Measurements from ENCODE around the gene IGSF8.
"Not testable (repeated sequence)": the region's sequence is repeated elsewhere in the genome, so short reads cannot be mapped to it uniquely, and the experiment has no call there.

Gene IGSF8

GRCh38 chr1:160053548-160054365 lies 44.7 kb downstream of the IGSF8 start:
- Mint-ChIP-seq H3K9me3 (no peaks in the 10 kb centered on the region), H3K4me3 (no peak overlapping the region), H3K27me3 (ENCODE audit: low read depth) (peaks cover 39% of the 10 kb centered on the region), H3K27ac (no peak overlapping the region), H3K36me3 (ENCODE audit: low read depth) (no peaks in the 10 kb centered on the region), H3K4me1 (peaks cover 8% of the 10 kb centered on the region)
- TF ChIP-seq, protein P1, sequence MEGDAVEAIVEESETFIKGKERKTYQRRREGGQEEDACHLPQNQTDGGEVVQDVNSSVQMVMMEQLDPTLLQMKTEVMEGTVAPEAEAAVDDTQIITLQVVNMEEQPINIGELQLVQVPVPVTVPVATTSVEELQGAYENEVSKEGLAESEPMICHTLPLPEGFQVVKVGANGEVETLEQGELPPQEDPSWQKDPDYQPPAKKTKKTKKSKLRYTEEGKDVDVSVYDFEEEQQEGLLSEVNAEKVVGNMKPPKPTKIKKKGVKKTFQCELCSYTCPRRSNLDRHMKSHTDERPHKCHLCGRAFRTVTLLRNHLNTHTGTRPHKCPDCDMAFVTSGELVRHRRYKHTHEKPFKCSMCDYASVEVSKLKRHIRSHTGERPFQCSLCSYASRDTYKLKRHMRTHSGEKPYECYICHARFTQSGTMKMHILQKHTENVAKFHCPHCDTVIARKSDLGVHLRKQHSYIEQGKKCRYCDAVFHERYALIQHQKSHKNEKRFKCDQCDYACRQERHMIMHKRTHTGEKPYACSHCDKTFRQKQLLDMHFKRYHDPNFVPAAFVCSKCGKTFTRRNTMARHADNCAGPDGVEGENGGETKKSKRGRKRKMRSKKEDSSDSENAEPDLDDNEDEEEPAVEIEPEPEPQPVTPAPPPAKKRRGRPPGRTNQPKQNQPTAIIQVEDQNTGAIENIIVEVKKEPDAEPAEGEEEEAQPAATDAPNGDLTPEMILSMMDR (IDR thresholded peaks at IDR 0.05; ENCODE audit: unreplicated experiment in 3 of 3): no peak

- TF ChIP-seq, protein P1 (IDR thresholded peaks at IDR 0.05; ENCODE audit: unreplicated experiment in 3 of 3): no peak
- peak overlapping the region in 1 of 3 experiments; percentile 15 for H3K27ac Mint-ChIP-seq
- H3K9me3 Mint-ChIP-seq: no peaks in the 10 kb centered on the region
- H3K36me3 Mint-ChIP-seq (ENCODE audit: low read depth): no peaks in the 10 kb centered on the region
- H3K4me1 Mint-ChIP-seq: peaks cover 11% of the 10 kb centered on the region
- H3K27me3 Mint-ChIP-seq (ENCODE audit: low read depth): peaks cover 33% of the 10 kb centered on the region
- no peak overlapping the region for H3K4me3 Mint-ChIP-seq
These were observed 45.5 kb downstream of the IGSF8 start for GRCh38 chr1:160052936-160053335.

- TF ChIP-seq, protein P1 (IDR thresholded peaks at IDR 0.05; ENCODE audit: unreplicated experiment in 3 of 3): no peak
- H3K27ac Mint-ChIP-seq: no peak overlapping the region
- peaks cover 28% of the 10 kb centered on the region for H3K27me3 Mint-ChIP-seq (ENCODE audit: low read depth)
These were observed 47.8 kb downstream of the IGSF8 start for GRCh38 chr1:160050619-160051018.

GRCh38 chr1:160050182-160050581 lies 48.2 kb downstream of the IGSF8 start:
- not testable (repeated sequence) for H3K9me3 Mint-ChIP-seq; H3K27ac Mint-ChIP-seq; H3K4me3 Mint-ChIP-seq; H3K36me3 Mint-ChIP-seq (ENCODE audit: low read depth)
- peaks cover 24% of the 10 kb centered on the region for H3K4me1 Mint-ChIP-seq
- peaks cover 28% of the 10 kb centered on the region for H3K27me3 Mint-ChIP-seq (ENCODE audit: low read depth)

More at GRCh38 chr1:160050619-160051018, 47.8 kb downstream of the IGSF8 start:
- Mint-ChIP-seq H3K36me3 (ENCODE audit: low read depth) (no peaks in the 10 kb centered on the region), H3K4me1 (peaks cover 24% of the 10 kb centered on the region), H3K4me3 (no peak overlapping the region), H3K9me3 (no peaks in the 10 kb centered on the region)

- H3K36me3 Mint-ChIP-seq (ENCODE audit: low read depth): no peaks in the 10 kb centered on the region
- H3K9me3 Mint-ChIP-seq: no peaks in the 10 kb centered on the region
- H3K27ac Mint-ChIP-seq: peak overlapping the region in 1 of 3 experiments; percentile 4
- TF ChIP-seq, protein P1 (IDR thresholded peaks at IDR 0.05; ENCODE audit: unreplicated experiment in 3 of 3): no peak
- peaks cover 27% of the 10 kb centered on the region for H3K27me3 Mint-ChIP-seq (ENCODE audit: low read depth)
- no peak overlapping the region for H3K4me3 Mint-ChIP-seq
- peaks cover 24% of the 10 kb centered on the region for H3K4me1 Mint-ChIP-seq
These were observed 49.3 kb downstream of the IGSF8 start for GRCh38 chr1:160049101-160049500.

DNA sequence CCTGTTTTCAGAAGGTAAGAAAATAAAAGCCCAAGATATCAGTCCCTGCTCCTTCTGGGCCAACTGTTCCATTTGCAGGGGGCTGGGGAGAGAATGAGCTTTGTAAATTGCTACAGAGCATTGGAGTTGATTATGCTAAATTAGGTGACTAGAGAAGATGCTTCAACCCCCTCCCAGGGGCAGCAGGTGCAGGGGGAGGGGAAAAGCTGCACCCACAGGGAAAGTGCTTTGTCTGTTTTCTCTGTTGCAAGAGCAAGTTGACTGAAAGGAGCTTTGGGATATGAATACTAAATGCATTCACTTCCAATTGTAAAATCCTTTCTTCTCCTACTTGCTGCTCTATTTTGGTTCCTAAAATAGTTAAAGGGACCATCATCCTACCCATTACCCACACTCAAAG lies 50.1 kb downstream of the IGSF8 start:
- H3K36me3 Mint-ChIP-seq (ENCODE audit: low read depth): no peaks in the 10 kb centered on the region
- H3K4me3 Mint-ChIP-seq: no peak overlapping the region
- H3K27ac Mint-ChIP-seq: no peak overlapping the region
- H3K27me3 Mint-ChIP-seq (ENCODE audit: low read depth): peaks cover 25% of the 10 kb centered on the region
- H3K9me3 Mint-ChIP-seq: no peaks in the 10 kb centered on the region
- TF ChIP-seq, protein P1 (IDR thresholded peaks at IDR 0.05; ENCODE audit: unreplicated experiment in 3 of 3): no peak
- peaks cover 24% of the 10 kb centered on the region for H3K4me1 Mint-ChIP-seq

All from nephron (organoid).